Endothelial cell of umbilical vein (primary cell): ENCODE results near the gene ASPHD2.

Source experiments
- EZH2 ChIP-seq: IDR thresholded peaks from 2 replicates; pipeline ENCODE4 v1.6.1; 2012; ENCODE audit warnings: borderline replicate concordance, low read depth, mild to moderate bottlenecking, moderate library complexity, low read length, inconsistent platforms; ENCODE audit not compliant: severe bottlenecking
- FOS ChIP-seq: IDR thresholded peaks from 2 replicates; pipeline ENCODE4 v1.6.1; 2011; ENCODE audit warnings: mild to moderate bottlenecking, low read length, moderate library complexity, borderline replicate concordance; ENCODE audit not compliant: insufficient read depth
- POLR2A ChIP-seq: IDR thresholded peaks from 2 replicates; pipeline ENCODE4 v1.6.1; 2012; ENCODE audit warnings: low read depth, mild to moderate bottlenecking, control low read depth, low read length
- TF ChIP-seq, protein P1 (sequence below), 2 donors: IDR thresholded peaks; 1 replicate in 1 of 2; 2 replicates in 1 of 2; pipeline ENCODE4 v1.5.1; 2011; ENCODE audit warnings: low read length in 2 of 2, mild to moderate bottlenecking in 2 of 2, moderate library complexity in 2 of 2, control low read depth in 1 of 2, inconsistent platforms in 1 of 2, low read depth in 1 of 2; ENCODE audit not compliant: insufficient read depth in 1 of 2; ENCODE audit errors: extremely low read depth in 1 of 2
- TF ChIP-seq, protein P2 (sequence below): IDR thresholded peaks from 2 replicates; pipeline ENCODE4 v1.6.1; 2011; ENCODE audit not compliant: insufficient read depth, insufficient read length

DNA sequence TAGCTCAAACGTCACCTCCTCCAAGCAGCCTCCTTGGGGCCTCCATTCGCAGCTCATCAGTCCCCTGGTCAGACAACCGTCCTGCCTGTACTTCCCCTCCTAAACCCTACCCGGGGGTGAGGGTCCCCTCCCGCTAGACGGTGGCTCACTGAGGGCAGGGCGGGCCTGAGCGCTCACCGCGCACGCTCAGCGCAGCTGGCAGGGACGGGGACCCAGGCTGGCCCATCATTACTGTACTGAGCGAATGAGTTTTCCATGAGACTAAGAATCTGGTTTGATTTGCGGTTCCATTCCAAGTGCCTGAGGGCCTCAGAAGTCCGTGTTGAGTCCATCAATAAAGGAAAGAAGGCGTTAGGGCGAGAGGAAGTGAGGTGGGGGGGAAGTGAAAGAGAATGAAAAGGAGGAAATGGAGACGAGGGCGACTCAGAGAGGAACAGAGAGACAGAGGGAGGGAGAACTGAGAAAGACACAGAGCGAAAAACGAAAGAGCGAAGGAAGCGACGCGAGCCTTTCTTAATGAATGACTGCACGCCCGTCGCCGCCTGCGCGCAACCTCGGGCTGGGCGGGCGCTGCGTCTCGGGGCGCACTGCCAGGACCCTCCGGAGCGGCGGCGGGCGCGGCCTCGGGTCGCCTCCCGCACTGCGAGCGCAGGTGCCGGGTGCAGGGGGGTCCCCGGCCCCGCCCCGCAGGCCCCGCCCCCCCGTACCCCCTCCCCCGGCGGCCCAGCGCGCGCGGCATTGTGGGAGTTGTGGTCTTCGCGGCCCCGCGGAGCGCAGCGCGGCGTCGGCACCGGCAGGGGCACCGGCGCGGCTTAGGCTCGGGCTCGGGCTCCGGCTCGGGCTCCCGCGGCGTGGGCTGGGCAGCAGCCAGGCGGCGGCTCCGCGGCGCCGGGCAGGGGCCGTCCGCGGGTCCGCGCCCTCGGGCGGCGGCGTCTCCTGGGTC is at the start of gene ASPHD2:
- TF ChIP-seq, protein P1, sequence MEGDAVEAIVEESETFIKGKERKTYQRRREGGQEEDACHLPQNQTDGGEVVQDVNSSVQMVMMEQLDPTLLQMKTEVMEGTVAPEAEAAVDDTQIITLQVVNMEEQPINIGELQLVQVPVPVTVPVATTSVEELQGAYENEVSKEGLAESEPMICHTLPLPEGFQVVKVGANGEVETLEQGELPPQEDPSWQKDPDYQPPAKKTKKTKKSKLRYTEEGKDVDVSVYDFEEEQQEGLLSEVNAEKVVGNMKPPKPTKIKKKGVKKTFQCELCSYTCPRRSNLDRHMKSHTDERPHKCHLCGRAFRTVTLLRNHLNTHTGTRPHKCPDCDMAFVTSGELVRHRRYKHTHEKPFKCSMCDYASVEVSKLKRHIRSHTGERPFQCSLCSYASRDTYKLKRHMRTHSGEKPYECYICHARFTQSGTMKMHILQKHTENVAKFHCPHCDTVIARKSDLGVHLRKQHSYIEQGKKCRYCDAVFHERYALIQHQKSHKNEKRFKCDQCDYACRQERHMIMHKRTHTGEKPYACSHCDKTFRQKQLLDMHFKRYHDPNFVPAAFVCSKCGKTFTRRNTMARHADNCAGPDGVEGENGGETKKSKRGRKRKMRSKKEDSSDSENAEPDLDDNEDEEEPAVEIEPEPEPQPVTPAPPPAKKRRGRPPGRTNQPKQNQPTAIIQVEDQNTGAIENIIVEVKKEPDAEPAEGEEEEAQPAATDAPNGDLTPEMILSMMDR (IDR thresholded peaks at IDR 0.05; ENCODE audit: extremely low read depth in 1 of 2, insufficient read depth in 1 of 2, low read depth in 1 of 2, low read length in 2 of 2) = no peak
- TF ChIP-seq FOS = no peak
- TF ChIP-seq POLR2A = peak; percentile 69
- no peak for TF ChIP-seq EZH2
- TF ChIP-seq, protein P2, sequence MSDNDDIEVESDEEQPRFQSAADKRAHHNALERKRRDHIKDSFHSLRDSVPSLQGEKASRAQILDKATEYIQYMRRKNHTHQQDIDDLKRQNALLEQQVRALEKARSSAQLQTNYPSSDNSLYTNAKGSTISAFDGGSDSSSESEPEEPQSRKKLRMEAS = no peak
